ENCODE data around the gene AKIRIN1. TPM values are rescaled to one million over a fixed set of nuclear protein-coding genes. Genes with fewer than 3 reads are reported as not detected.

The AKIRIN1 gene
- total RNA-seq, 1 experiment from 2014 or later = 68.4 TPM

DNA sequence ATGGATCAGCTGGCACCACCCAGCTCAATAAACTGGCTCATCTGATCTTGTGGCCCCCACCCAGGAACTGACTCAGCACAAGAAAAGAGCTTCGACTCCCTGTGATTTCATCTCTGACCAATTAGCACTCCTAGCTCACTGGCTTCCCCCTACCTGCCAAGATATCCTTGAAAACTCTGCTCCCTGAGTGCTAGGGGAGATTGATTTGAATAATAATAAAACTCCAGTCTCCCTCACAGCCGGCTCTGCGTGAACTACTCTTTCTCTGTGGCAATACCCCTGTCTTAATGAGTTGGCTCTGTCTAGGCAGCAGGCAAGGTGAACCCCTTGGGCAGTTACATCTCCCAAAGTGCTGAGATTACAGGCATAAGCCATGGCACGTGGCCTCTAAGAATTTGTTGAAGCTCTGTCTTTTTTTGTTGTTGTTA, 37.6 kb upstream of the AKIRIN1 start:
- intact Hi-C loops (cut with micrococcal nuclease; ENCODE audit: unreplicated experiment) = no loop called here
- DNase-seq = no peak

DNA sequence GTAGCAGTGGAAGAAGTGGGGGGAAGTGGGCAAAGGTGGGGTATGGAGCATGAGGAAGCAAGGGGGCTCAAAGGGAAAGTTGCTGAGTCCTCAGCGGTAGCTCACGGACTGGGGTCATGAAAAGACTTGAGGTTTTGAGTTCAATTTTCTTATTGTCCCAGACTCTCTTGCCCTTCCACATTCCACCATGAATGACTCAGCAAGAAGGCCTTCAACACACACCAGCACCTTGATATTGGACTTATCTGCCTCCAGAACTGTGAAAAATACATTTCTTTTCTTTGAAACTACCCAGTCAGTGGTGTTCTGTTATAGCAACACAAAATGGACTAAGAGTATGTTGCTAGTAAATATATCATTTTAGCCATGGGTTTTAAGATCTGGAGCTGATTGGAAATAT, 32.1 kb upstream of the AKIRIN1 start:
- no peaks in the 10 kb centered on the region for H3K27me3 ChIP-seq (replicated peaks; ENCODE audit: control insufficient read depth, insufficient read depth, low read length)
- Mint-ChIP-seq H3K4me1 (ENCODE audit: low read depth, unreplicated experiment) (peaks cover 11% of the 10 kb centered on the region), H3K36me3 (ENCODE audit: insufficient read depth, unreplicated experiment) (no peaks in the 10 kb centered on the region), H3K27ac (ENCODE audit: unreplicated experiment) (peak overlapping the region; percentile 69), H3K4me3 (ENCODE audit: unreplicated experiment) (no peak overlapping the region), H3K9me3 (ENCODE audit: unreplicated experiment) (no peaks in the 10 kb centered on the region), H3K27me3 (ENCODE audit: insufficient read depth, unreplicated experiment) (no peaks in the 10 kb centered on the region)
- ChIA-PET CTCF (no interaction called here), POLR2A (interaction anchor here (0.5 to 0.6 kb wide), 2 partner anchors 52 to 1138 kb away, joined by 5 read pairs; no protein-coding TSS in a partner anchor)
- no peaks in the 10 kb centered on the region for H3K9me3 ChIP-seq
- H3K4me3 ChIP-seq (ENCODE audit: low read depth, low read length) = no peak overlapping the region
- peaks cover 12% of the 10 kb centered on the region for H3K4me1 ChIP-seq
- no peaks in the 10 kb centered on the region for H3K36me3 ChIP-seq (ENCODE audit: control insufficient read depth, insufficient read depth, low read length)
- peak; percentile 13 to 40 for DNase-seq
- intact Hi-C loops (cut with micrococcal nuclease; ENCODE audit: unreplicated experiment) = no loop called here
- BruUV-seq (replicated peaks) = no TSS peak
- TF ChIP-seq, protein P1, sequence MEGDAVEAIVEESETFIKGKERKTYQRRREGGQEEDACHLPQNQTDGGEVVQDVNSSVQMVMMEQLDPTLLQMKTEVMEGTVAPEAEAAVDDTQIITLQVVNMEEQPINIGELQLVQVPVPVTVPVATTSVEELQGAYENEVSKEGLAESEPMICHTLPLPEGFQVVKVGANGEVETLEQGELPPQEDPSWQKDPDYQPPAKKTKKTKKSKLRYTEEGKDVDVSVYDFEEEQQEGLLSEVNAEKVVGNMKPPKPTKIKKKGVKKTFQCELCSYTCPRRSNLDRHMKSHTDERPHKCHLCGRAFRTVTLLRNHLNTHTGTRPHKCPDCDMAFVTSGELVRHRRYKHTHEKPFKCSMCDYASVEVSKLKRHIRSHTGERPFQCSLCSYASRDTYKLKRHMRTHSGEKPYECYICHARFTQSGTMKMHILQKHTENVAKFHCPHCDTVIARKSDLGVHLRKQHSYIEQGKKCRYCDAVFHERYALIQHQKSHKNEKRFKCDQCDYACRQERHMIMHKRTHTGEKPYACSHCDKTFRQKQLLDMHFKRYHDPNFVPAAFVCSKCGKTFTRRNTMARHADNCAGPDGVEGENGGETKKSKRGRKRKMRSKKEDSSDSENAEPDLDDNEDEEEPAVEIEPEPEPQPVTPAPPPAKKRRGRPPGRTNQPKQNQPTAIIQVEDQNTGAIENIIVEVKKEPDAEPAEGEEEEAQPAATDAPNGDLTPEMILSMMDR (IDR thresholded peaks at IDR 0.05; ENCODE audit: insufficient read depth in 1 of 2, low read depth in 1 of 2, low read length in 1 of 2, severe bottlenecking in 1 of 2, unreplicated experiment in 1 of 2) = no peak

More for the DNA sequence above, 37.6 kb upstream of the AKIRIN1 start:
- peaks cover 6% of the 10 kb centered on the region for H3K36me3 Mint-ChIP-seq (ENCODE audit: insufficient read depth, unreplicated experiment)
- H3K9me3 Mint-ChIP-seq (ENCODE audit: unreplicated experiment) = no peaks in the 10 kb centered on the region
- no peak overlapping the region for H3K4me3 Mint-ChIP-seq (ENCODE audit: unreplicated experiment)
- no peaks in the 10 kb centered on the region for H3K27me3 ChIP-seq (replicated peaks; ENCODE audit: control insufficient read depth, insufficient read depth, low read length)
- no peaks in the 10 kb centered on the region for H3K4me1 Mint-ChIP-seq (ENCODE audit: low read depth, unreplicated experiment)
- ChIA-PET CTCF (no interaction called here), POLR2A (no interaction called here)
- no peaks in the 10 kb centered on the region for H3K27me3 Mint-ChIP-seq (ENCODE audit: insufficient read depth, unreplicated experiment)
- H3K4me1 ChIP-seq = peaks cover 6% of the 10 kb centered on the region
- H3K27ac Mint-ChIP-seq (ENCODE audit: unreplicated experiment) = peak overlapping the region; percentile 57
- H3K36me3 ChIP-seq (ENCODE audit: control insufficient read depth, insufficient read depth, low read length) = no peaks in the 10 kb centered on the region
- no peak overlapping the region for H3K4me3 ChIP-seq (ENCODE audit: low read depth, low read length)
- TF ChIP-seq, protein P1 (IDR thresholded peaks at IDR 0.05; ENCODE audit: insufficient read depth in 1 of 2, low read depth in 1 of 2, low read length in 1 of 2, severe bottlenecking in 1 of 2, unreplicated experiment in 1 of 2) = no peak
- no peaks in the 10 kb centered on the region for H3K9me3 ChIP-seq
- no TSS peak for BruUV-seq (replicated peaks)

DNA sequence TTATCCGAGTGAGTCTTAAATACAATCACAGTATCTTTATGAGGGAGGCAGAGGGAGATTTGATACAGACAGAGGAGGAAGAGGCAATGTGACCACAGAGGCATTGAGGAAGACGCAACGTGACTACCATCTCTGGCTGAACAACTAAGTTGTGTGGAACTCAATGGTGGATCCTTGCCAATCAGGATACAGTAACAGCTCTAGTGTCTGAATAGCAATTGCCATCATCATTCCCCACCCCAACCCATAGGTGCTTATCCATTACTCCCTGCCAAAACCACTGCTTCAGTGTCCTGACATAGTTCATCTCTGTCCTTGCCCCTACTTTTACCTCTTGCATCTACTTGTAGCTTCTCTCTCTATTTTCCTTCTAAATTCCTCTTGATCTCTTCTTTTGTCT, 29.0 kb upstream of the AKIRIN1 start:
- no peak overlapping the region for H3K4me3 Mint-ChIP-seq (ENCODE audit: unreplicated experiment)
- peaks cover 11% of the 10 kb centered on the region for H3K4me1 Mint-ChIP-seq (ENCODE audit: low read depth, unreplicated experiment)
- no peaks in the 10 kb centered on the region for H3K36me3 Mint-ChIP-seq (ENCODE audit: insufficient read depth, unreplicated experiment)
- H3K36me3 ChIP-seq (ENCODE audit: control insufficient read depth, insufficient read depth, low read length) = no peaks in the 10 kb centered on the region
- no peaks in the 10 kb centered on the region for H3K27me3 Mint-ChIP-seq (ENCODE audit: insufficient read depth, unreplicated experiment)
- H3K27me3 ChIP-seq (replicated peaks; ENCODE audit: control insufficient read depth, insufficient read depth, low read length) = no peaks in the 10 kb centered on the region
- intact Hi-C loops (cut with micrococcal nuclease; ENCODE audit: unreplicated experiment) = no loop called here
- H3K4me1 ChIP-seq = peaks cover 12% of the 10 kb centered on the region
- DNase-seq = no peak
- ChIA-PET POLR2A (no interaction called here), CTCF (no interaction called here)
- no peaks in the 10 kb centered on the region for H3K9me3 Mint-ChIP-seq (ENCODE audit: unreplicated experiment)
- peak overlapping the region; percentile 3 for H3K27ac Mint-ChIP-seq (ENCODE audit: unreplicated experiment)
- H3K9me3 ChIP-seq = no peaks in the 10 kb centered on the region
- TF ChIP-seq, protein P1 (IDR thresholded peaks at IDR 0.05; ENCODE audit: insufficient read depth in 1 of 2, low read depth in 1 of 2, low read length in 1 of 2, severe bottlenecking in 1 of 2, unreplicated experiment in 1 of 2) = no peak
- no TSS peak for BruUV-seq (replicated peaks)
- no peak overlapping the region for H3K4me3 ChIP-seq (ENCODE audit: low read depth, low read length)
